Iris pigment epithelial cell (primary cell): ENCODE measurements around the gene FAM53A.
"Not testable (repeated sequence)": the region's sequence is repeated elsewhere in the genome, so short reads cannot be mapped to it uniquely, and the experiment has no call there.

Source experiments
- DNase-seq: peaks from one replicate; pipeline ENCODE4 v3.0.0-alpha.2; 2011; ENCODE audit warnings: low read depth

FAM53A gene

GRCh38 chr4:1640716-1641503, 43.2 kb downstream of the FAM53A start:
- DNase-seq, result not testable (repeated sequence)

GRCh38 chr4:1640190-1640589, 43.9 kb downstream of the FAM53A start:
- DNase-seq, result no peak

- DNase-seq, result no peak
These were observed 44.7 kb downstream of the FAM53A start for GRCh38 chr4:1639299-1639868.

- DNase-seq, result no peak
These were observed 45.2 kb downstream of the FAM53A start for GRCh38 chr4:1638873-1639272.

- no peak for DNase-seq
These were observed 45.9 kb downstream of the FAM53A start for GRCh38 chr4:1638272-1638598.

- no peak for DNase-seq
These were observed 46.4 kb downstream of the FAM53A start for GRCh38 chr4:1637580-1638271.

- DNase-seq, result no peak
These were observed 47.5 kb downstream of the FAM53A start for GRCh38 chr4:1636490-1637211.

- DNase-seq, result no peak
These were observed 48.6 kb downstream of the FAM53A start for GRCh38 chr4:1635464-1635863.

- no peak for DNase-seq
These were observed 50.1 kb downstream of the FAM53A start for GRCh38 chr4:1633993-1634392.

- DNase-seq, result no peak
These were observed 51.7 kb downstream of the FAM53A start for GRCh38 chr4:1632109-1633104.

GRCh38 chr4:1631136-1631535, 53.0 kb downstream of the FAM53A start:
- no peak for DNase-seq

- no peak for DNase-seq
These were observed 53.8 kb downstream of the FAM53A start for GRCh38 chr4:1630266-1630665.

GRCh38 chr4:1629699-1630083, 54.4 kb downstream of the FAM53A start:
- no peak for DNase-seq

- DNase-seq, result peak; percentile 12
These were observed 55.0 kb downstream of the FAM53A start for GRCh38 chr4:1628892-1629698.

GRCh38 chr4:1627417-1628313, 56.4 kb downstream of the FAM53A start:
- DNase-seq, result no peak

GRCh38 chr4:1626941-1627340, 57.2 kb downstream of the FAM53A start:
- no peak for DNase-seq

- DNase-seq, result no peak
These were observed 58.0 kb downstream of the FAM53A start for GRCh38 chr4:1626151-1626550.

- no peak for DNase-seq
These were observed 58.4 kb downstream of the FAM53A start for GRCh38 chr4:1625600-1626138.

GRCh38 chr4:1624519-1624910, 59.6 kb downstream of the FAM53A start:
- no peak for DNase-seq
